HEK293 (cell line): ENCODE results near the gene DIPK1C.

Source experiments
- ZNF112 ChIP-seq: fragments of 450-650 bp; formaldehyde crosslinking; IDR thresholded peaks from 2 replicates; pipeline ENCODE4 v1.5.0; 2017; ENCODE audit warnings: missing biosample characterization, missing genetic modification characterization
- ZNF121 ChIP-seq: fragments of 450-650 bp; formaldehyde crosslinking; IDR thresholded peaks from 2 replicates; pipeline ENCODE4 v1.5.1; 2016; ENCODE audit warnings: missing biosample characterization, missing genetic modification characterization
- ZNF335 ChIP-seq: fragments of 450-650 bp; formaldehyde crosslinking; conservative IDR thresholded peaks from 2 replicates; pipeline ENCODE4 v1.5.1; 2016; ENCODE audit warnings: missing biosample characterization, missing genetic modification characterization
- ZNF585B ChIP-seq: fragments of 450-650 bp; formaldehyde crosslinking; IDR thresholded peaks from 2 replicates; pipeline ENCODE4 v1.5.1; 2016; ENCODE audit warnings: missing biosample characterization, missing genetic modification characterization
- ZNF610 ChIP-seq: fragments of 450-650 bp; formaldehyde crosslinking; IDR thresholded peaks from 2 replicates; pipeline ENCODE4 v1.5.1; 2016; ENCODE audit warnings: missing biosample characterization, missing genetic modification characterization, borderline replicate concordance
- ZNF701 ChIP-seq: fragments of 450-650 bp; formaldehyde crosslinking; IDR thresholded peaks from 2 replicates; pipeline ENCODE4 v1.5.1; 2016; ENCODE audit warnings: missing biosample characterization, missing genetic modification characterization
- ZNF791 ChIP-seq: fragments of 450-650 bp; formaldehyde crosslinking; IDR thresholded peaks from 2 replicates; pipeline ENCODE4 v1.5.1; 2016; ENCODE audit warnings: missing biosample characterization, missing genetic modification characterization
- TF ChIP-seq, protein P1 (sequence below): fragments of 450-650 bp; formaldehyde crosslinking; IDR thresholded peaks from 2 replicates; pipeline ENCODE4 v1.5.1; 2016; ENCODE audit warnings: missing biosample characterization, missing genetic modification characterization
- TF ChIP-seq, protein P2 (sequence below): fragments of 450-650 bp; formaldehyde crosslinking; IDR thresholded peaks from 2 replicates; pipeline ENCODE4 v1.5.1; 2016; ENCODE audit warnings: missing biosample characterization, missing genetic modification characterization, low read depth
- TF ChIP-seq, protein P3 (sequence below): fragments of 450-650 bp; formaldehyde crosslinking; IDR thresholded peaks from 2 replicates; pipeline ENCODE4 v1.5.1; 2016; ENCODE audit warnings: missing biosample characterization, missing genetic modification characterization

DNA sequence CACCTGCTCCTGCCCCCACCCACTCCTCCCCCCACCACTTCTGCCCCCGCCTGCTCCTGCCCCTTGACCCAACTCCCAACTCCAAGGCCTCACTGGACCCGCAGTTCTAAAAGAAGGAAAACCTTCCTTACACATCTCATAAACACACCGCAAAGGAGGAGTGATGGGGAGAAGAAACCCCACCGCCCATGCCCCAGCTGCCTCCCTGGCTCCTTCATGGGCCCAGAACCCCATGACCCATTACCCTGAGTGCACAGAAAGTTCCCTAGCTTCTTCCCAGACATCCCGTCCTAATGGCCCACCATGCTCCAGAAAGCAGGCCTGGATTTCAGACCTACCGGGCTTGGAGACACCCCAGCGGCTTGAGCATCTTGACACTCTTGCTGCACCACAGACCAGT is 21.2 kb upstream of the DIPK1C start:
- TF ChIP-seq ZNF121 (tag by site-specific recombination) (no peak), ZNF610 (tag by site-specific recombination) (no peak), ZNF112 (tag by site-specific recombination) (no peak), ZNF791 (tag by site-specific recombination) (no peak), ZNF701 (tag by site-specific recombination) (no peak), ZNF335 (tag by site-specific recombination) (no peak), ZNF585B (tag by site-specific recombination) (no peak)
- TF ChIP-seq, protein P1, sequence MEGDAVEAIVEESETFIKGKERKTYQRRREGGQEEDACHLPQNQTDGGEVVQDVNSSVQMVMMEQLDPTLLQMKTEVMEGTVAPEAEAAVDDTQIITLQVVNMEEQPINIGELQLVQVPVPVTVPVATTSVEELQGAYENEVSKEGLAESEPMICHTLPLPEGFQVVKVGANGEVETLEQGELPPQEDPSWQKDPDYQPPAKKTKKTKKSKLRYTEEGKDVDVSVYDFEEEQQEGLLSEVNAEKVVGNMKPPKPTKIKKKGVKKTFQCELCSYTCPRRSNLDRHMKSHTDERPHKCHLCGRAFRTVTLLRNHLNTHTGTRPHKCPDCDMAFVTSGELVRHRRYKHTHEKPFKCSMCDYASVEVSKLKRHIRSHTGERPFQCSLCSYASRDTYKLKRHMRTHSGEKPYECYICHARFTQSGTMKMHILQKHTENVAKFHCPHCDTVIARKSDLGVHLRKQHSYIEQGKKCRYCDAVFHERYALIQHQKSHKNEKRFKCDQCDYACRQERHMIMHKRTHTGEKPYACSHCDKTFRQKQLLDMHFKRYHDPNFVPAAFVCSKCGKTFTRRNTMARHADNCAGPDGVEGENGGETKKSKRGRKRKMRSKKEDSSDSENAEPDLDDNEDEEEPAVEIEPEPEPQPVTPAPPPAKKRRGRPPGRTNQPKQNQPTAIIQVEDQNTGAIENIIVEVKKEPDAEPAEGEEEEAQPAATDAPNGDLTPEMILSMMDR (tag by site-specific recombination) = no peak
- TF ChIP-seq, protein P2, sequence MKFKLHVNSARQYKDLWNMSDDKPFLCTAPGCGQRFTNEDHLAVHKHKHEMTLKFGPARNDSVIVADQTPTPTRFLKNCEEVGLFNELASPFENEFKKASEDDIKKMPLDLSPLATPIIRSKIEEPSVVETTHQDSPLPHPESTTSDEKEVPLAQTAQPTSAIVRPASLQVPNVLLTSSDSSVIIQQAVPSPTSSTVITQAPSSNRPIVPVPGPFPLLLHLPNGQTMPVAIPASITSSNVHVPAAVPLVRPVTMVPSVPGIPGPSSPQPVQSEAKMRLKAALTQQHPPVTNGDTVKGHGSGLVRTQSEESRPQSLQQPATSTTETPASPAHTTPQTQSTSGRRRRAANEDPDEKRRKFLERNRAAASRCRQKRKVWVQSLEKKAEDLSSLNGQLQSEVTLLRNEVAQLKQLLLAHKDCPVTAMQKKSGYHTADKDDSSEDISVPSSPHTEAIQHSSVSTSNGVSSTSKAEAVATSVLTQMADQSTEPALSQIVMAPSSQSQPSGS (tag by site-specific recombination) = no peak
- TF ChIP-seq, protein P3, sequence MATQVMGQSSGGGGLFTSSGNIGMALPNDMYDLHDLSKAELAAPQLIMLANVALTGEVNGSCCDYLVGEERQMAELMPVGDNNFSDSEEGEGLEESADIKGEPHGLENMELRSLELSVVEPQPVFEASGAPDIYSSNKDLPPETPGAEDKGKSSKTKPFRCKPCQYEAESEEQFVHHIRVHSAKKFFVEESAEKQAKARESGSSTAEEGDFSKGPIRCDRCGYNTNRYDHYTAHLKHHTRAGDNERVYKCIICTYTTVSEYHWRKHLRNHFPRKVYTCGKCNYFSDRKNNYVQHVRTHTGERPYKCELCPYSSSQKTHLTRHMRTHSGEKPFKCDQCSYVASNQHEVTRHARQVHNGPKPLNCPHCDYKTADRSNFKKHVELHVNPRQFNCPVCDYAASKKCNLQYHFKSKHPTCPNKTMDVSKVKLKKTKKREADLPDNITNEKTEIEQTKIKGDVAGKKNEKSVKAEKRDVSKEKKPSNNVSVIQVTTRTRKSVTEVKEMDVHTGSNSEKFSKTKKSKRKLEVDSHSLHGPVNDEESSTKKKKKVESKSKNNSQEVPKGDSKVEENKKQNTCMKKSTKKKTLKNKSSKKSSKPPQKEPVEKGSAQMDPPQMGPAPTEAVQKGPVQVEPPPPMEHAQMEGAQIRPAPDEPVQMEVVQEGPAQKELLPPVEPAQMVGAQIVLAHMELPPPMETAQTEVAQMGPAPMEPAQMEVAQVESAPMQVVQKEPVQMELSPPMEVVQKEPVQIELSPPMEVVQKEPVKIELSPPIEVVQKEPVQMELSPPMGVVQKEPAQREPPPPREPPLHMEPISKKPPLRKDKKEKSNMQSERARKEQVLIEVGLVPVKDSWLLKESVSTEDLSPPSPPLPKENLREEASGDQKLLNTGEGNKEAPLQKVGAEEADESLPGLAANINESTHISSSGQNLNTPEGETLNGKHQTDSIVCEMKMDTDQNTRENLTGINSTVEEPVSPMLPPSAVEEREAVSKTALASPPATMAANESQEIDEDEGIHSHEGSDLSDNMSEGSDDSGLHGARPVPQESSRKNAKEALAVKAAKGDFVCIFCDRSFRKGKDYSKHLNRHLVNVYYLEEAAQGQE (tag by site-specific recombination) = no peak
